Nephron (organoid): Measurements from ENCODE around the gene UHRF1.
A peak's percentile ranks its signal among the peaks of the same experiment; 100 is the strongest.

Source experiments
- H3K27ac Mint-ChIP-seq, 3 experiments: 2 replicates each; pipeline ENCODE4 v1.8.0; 2020; ENCODE audit warnings: mixed read lengths in 3 of 3, mild to moderate bottlenecking in 2 of 3, moderate library complexity in 1 of 3
- H3K27me3 Mint-ChIP-seq: 2 replicates; pipeline ENCODE4 v1.8.0; 2021; ENCODE audit warnings: low read depth, mild to moderate bottlenecking, moderate library complexity, mixed read lengths
- H3K36me3 Mint-ChIP-seq: 2 replicates; pipeline ENCODE4 v1.8.0; 2020; ENCODE audit warnings: low read depth, mixed read lengths
- H3K4me1 Mint-ChIP-seq: 2 replicates; pipeline ENCODE4 v1.8.0; 2020; ENCODE audit warnings: mixed read lengths
- H3K4me3 Mint-ChIP-seq, 3 experiments: 2 replicates each; pipeline ENCODE4 v1.8.0; 2020; ENCODE audit warnings: mild to moderate bottlenecking in 3 of 3, mixed read lengths in 3 of 3, moderate library complexity in 2 of 3
- H3K9me3 Mint-ChIP-seq: 2 replicates; pipeline ENCODE4 v1.8.0; 2020; ENCODE audit warnings: mixed read lengths
- CTCF ChIP-seq, 3 experiments: fragments of 200-600 bp; sonication (generic); IDR thresholded peaks; one replicate each; pipeline ENCODE4 v1.5.0; 2021; ENCODE audit warnings: antibody characterized with exemption in 3 of 3; ENCODE audit not compliant: unreplicated experiment in 3 of 3

The UHRF1 gene

GRCh38 chr19:4909156-4909896, at the start of gene UHRF1:
Gene UHRF1, plus strand, starts transcription at chr19:4909501. Its CDS starts 1,385 bp downstream, at chr19:4910886.
- no peak for TF ChIP-seq CTCF (IDR thresholded peaks at IDR 0.05; ENCODE audit: unreplicated experiment in 3 of 3)
- peak within 1 kb of the TSS; percentile 86 to 95 (median 88) for H3K4me3 Mint-ChIP-seq
- peaks cover 11% of the 10 kb centered on the region for H3K36me3 Mint-ChIP-seq
- peaks cover 40% of the 10 kb centered on the region for H3K4me1 Mint-ChIP-seq
- peaks cover 4% of the 10 kb centered on the region for H3K27me3 Mint-ChIP-seq
- no peaks in the 10 kb centered on the region for H3K9me3 Mint-ChIP-seq
- H3K27ac Mint-ChIP-seq: peak within 1 kb of the TSS in 2 of 3 experiments; percentile 18 to 80

DNA sequence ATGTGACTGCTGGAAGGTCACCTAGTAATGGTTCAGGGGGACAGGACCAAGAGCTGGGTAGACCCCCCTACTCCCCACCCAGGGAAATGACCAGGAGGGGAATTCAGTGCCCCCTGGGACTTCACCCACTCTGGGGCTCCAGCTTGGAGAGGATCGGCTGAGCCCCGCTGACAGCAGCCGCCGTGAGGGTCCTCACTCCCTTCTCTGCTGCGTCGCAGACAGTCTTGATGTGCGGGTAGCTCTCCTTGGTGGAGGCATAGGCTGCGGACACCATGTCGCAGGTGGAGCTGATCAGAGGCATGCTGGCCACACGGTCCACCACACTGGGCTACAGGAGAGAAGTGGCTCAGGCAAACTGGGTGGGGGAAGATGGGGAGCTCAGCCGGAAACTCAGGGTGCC, 49.6 kb upstream of the UHRF1 start:
- Mint-ChIP-seq H3K4me1 (no peaks in the 10 kb centered on the region), H3K27me3 (no peaks in the 10 kb centered on the region), H3K4me3 (no peak overlapping the region), H3K9me3 (no peaks in the 10 kb centered on the region), H3K36me3 (peaks cover 22% of the 10 kb centered on the region), H3K27ac (no peak overlapping the region)
- no peak for TF ChIP-seq CTCF (IDR thresholded peaks at IDR 0.05; ENCODE audit: unreplicated experiment in 3 of 3)

GRCh38 chr19:4861147-4861546, 48.2 kb upstream of the UHRF1 start:
- H3K36me3 Mint-ChIP-seq: peaks cover 14% of the 10 kb centered on the region
- no peak overlapping the region for H3K4me3 Mint-ChIP-seq
- no peak for TF ChIP-seq CTCF (IDR thresholded peaks at IDR 0.05; ENCODE audit: unreplicated experiment in 3 of 3)
- no peaks in the 10 kb centered on the region for H3K4me1 Mint-ChIP-seq
- H3K27me3 Mint-ChIP-seq: no peaks in the 10 kb centered on the region
- H3K9me3 Mint-ChIP-seq: no peaks in the 10 kb centered on the region
- H3K27ac Mint-ChIP-seq: no peak overlapping the region

- no peak for TF ChIP-seq CTCF (IDR thresholded peaks at IDR 0.05; ENCODE audit: unreplicated experiment in 3 of 3)
- Mint-ChIP-seq H3K27me3 (no peaks in the 10 kb centered on the region), H3K4me3 (peak overlapping the region; percentile 85 to 90 (median 89)), H3K27ac (peak overlapping the region in 2 of 3 experiments; percentile 22 to 24), H3K4me1 (peaks cover 5% of the 10 kb centered on the region), H3K9me3 (no peaks in the 10 kb centered on the region), H3K36me3 (peaks cover 8% of the 10 kb centered on the region)
Observed at GRCh38 chr19:4866595-4867424, 42.5 kb upstream of the UHRF1 start.

DNA sequence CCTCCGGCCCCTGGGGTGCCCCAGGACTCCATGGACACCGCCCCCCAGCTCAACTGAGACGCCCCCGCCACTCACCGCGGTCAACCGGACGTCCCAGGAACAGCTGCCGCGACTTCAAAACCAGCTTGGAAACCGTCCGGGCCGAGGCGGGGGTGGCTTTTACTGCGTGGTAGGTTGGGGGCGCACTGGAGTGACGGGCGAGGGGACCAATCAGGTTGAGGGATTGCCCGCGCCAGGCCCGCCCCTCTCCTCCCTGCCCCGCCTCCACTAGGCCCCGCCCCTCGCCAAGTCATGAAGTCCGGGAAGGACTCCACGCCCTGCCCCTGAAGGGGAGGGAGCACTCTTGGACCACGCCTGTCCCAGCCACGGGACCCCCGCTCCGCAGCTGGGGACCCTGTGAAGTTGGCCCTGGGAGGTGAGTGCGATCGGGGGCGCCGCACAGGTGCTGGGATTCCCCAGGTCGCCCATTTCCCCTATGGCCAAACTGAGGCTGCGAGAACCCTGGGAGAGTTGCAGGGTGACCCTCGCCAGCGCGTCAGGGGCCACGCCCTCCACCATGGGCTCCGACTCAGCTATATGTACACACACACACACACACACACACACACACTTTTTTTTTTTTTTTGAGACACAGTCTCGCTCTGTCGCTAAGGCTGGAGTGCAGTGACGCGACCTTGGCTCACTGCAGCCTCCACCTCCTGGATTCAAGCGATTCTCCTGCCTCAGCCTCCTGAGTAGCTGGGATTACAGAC, 41.6 kb upstream of the UHRF1 start, which contains the start of gene PLIN3:
TSS of gene PLIN3 (minus strand) at position 134 of the 752 bp plus-strand sequence. CDS start 6,273 bp downstream, outside the sequence.
- no peak for TF ChIP-seq CTCF (IDR thresholded peaks at IDR 0.05; ENCODE audit: unreplicated experiment in 3 of 3)
- Mint-ChIP-seq H3K27ac (peak within 1 kb of the TSS in 2 of 3 experiments; percentile 24 to 27), H3K36me3 (peaks cover 8% of the 10 kb centered on the region), H3K4me3 (peak within 1 kb of the TSS; percentile 85 to 90 (median 89)), H3K9me3 (no peaks in the 10 kb centered on the region), H3K4me1 (peaks cover 5% of the 10 kb centered on the region), H3K27me3 (no peaks in the 10 kb centered on the region)
